ENCODE data around the gene TTC21A.

GRCh38 chr3:39176025-39176714, 68.7 kb downstream of the TTC21A start:
- TF ChIP-seq TP53 (CRISPR knock-in tag; conservative IDR thresholded peaks at IDR 0.05) (no peak), ZC3H4 (CRISPR knock-in tag; IDR thresholded peaks at IDR 0.05; ENCODE audit: borderline replicate concordance) (no peak), POLR2A (IDR thresholded peaks at IDR 0.05; ENCODE audit: insufficient read depth in 1 of 2, low read depth in 2 of 2, low read length in 2 of 2) (no peak), ZNF362 (CRISPR knock-in tag; IDR thresholded peaks at IDR 0.05; ENCODE audit: borderline replicate concordance) (no peak)

Measured in HepG2 (cell line).